Hematopoietic multipotent progenitor cell treated with erythropoietin and hydrocortisone succinate and interleukin-3 and kit ligand, for 6 days (in vitro differentiated cells): ENCODE results near the gene PTRH2.

Experiments
- DNase-seq: peaks from one replicate; pipeline ENCODE4 v3.0.0-alpha.2; 2015

PTRH2 gene

GRCh38 chr17:59716427-59716826 lies 9.2 kb upstream of the PTRH2 start:
- no peak for DNase-seq

GRCh38 chr17:59714255-59714654 lies 7.0 kb upstream of the PTRH2 start:
- DNase-seq: no peak

- no peak for DNase-seq
Observed at GRCh38 chr17:59712862-59713261, 5.6 kb upstream of the PTRH2 start.

- no peak for DNase-seq
Observed at GRCh38 chr17:59711936-59712335, 4.7 kb upstream of the PTRH2 start.

- DNase-seq: no peak
Observed at GRCh38 chr17:59707971-59708430, 771 bp upstream of the PTRH2 start.

- peak; percentile 50 for DNase-seq
Observed at GRCh38 chr17:59702304-59702703, 4.9 kb downstream of the PTRH2 start.

- DNase-seq: no peak
Observed at GRCh38 chr17:59699786-59700185, 7.4 kb downstream of the PTRH2 start.

- no peak for DNase-seq
Observed at GRCh38 chr17:59699218-59699617, 8.0 kb downstream of the PTRH2 start.

- DNase-seq: no peak
Observed at GRCh38 chr17:59698143-59698542, 9.1 kb downstream of the PTRH2 start.

- no peak for DNase-seq
Observed at GRCh38 chr17:59696682-59697277, 10.4 kb downstream of the PTRH2 start.

GRCh38 chr17:59695945-59696681 lies 11.1 kb downstream of the PTRH2 start:
- no peak for DNase-seq

GRCh38 chr17:59694344-59694743 lies 12.9 kb downstream of the PTRH2 start:
- no peak for DNase-seq

GRCh38 chr17:59693582-59693981 lies 13.6 kb downstream of the PTRH2 start:
- DNase-seq: no peak

GRCh38 chr17:59688496-59688895 lies 18.7 kb downstream of the PTRH2 start:
- no peak for DNase-seq

- DNase-seq: no peak
Observed at GRCh38 chr17:59688008-59688407, 19.2 kb downstream of the PTRH2 start.

GRCh38 chr17:59684967-59685366 lies 22.3 kb downstream of the PTRH2 start:
- peak; percentile 93 for DNase-seq

- peak; percentile 38 for DNase-seq
Observed at GRCh38 chr17:59683283-59683682, 23.9 kb downstream of the PTRH2 start.

GRCh38 chr17:59680314-59680713 lies 26.9 kb downstream of the PTRH2 start:
- DNase-seq: no peak

GRCh38 chr17:59678918-59679317 lies 28.3 kb downstream of the PTRH2 start:
- DNase-seq: no peak

- DNase-seq: no peak
Observed at GRCh38 chr17:59676716-59677115, 30.5 kb downstream of the PTRH2 start.

- no peak for DNase-seq
Observed at GRCh38 chr17:59675231-59675630, 32.0 kb downstream of the PTRH2 start.

- no peak for DNase-seq
Observed at GRCh38 chr17:59671386-59671785, 35.8 kb downstream of the PTRH2 start.

GRCh38 chr17:59669944-59670343 lies 37.3 kb downstream of the PTRH2 start:
- no peak for DNase-seq

GRCh38 chr17:59669411-59669810 lies 37.8 kb downstream of the PTRH2 start:
- no peak for DNase-seq

- no peak for DNase-seq
Observed at GRCh38 chr17:59668816-59669215, 38.4 kb downstream of the PTRH2 start.
